AG04449 (cell line): ENCODE measurements around the gene LILRA5.
"Not testable (repeated sequence)": the region's sequence is repeated elsewhere in the genome, so short reads cannot be mapped to it uniquely, and the experiment has no call there.

ENCODE experiments used
- CTCF ChIA-PET: fragments of 350-600 bp; formaldehyde crosslinking; extraction: SDS; loops from one replicate; lab custom pipeline; 2021; ENCODE audit warnings: antibody characterized with exemption; lab: Yijun Ruan, JAX
- POLR2A ChIA-PET: fragments of 400-600, 350-600 bp; formaldehyde crosslinking; extraction: SDS; loops from one replicate; lab custom pipeline; 2020; ENCODE audit warnings: antibody characterized with exemption, inconsistent platforms; lab: Yijun Ruan, JAX
- DNase-seq: peaks from one replicate; pipeline ENCODE4 v3.0.0-alpha.2; 2010; ENCODE audit warnings: low read depth, low spot score
- H3K4me3 ChIP-seq: 2 replicates; pipeline ENCODE4 v1.5.1; 2011; ENCODE audit warnings: low read depth, mild to moderate bottlenecking, control low read depth, low read length
- CTCF ChIP-seq: IDR thresholded peaks from one replicate; pipeline ENCODE4 v1.5.1; 2011; ENCODE audit warnings: mild to moderate bottlenecking, moderate library complexity, low read length, control low read depth, inconsistent platforms; ENCODE audit not compliant: insufficient read depth; ENCODE audit errors: missing control alignments

Gene LILRA5

DNA sequence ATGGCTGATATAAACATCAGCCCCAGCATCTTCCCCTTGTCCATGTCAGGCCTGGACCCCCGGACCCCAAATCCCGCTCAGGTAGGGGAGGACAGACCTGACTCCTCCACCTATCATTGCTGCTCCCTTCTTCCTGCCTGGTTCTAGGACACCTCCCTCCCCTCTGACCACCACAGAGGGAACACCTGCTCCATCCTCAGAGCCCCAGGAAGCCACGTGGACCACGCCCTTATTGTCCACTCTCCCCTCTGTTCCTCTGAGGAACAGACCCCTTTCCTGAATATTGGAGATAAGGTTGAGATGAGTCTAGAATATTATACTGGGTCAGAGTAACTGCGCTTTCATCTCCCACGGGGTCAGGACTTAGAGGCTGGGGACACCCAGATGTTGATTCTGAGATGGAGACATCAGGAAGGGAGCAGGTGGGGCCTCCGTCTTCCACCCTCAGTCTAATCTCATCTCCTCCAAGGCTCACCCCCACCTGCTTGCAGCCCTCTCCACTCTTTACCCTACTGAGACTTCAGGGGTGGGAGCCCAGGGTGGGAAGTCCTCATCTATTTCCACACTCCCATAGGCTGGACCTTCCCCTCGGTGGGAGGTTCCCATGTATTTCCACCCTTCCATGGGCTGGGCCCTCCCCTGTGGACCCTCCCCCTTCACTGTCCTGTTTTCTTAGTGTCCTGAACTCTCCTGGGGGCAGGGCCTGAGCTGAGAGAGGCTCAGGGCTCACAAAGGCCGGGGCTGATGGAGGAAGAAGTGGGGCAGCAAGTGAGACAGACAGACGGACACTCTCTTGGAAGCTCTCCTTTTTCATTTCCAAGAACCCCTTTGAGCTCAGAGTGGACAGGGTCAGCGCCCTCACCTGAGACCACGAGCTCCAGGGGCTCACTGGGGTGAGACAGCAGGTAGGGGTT lies 23.3 kb upstream of the LILRA5 start:
- no peak for DNase-seq
- ChIA-PET CTCF (no interaction called here), POLR2A (no interaction called here)
- no peak overlapping the region for H3K4me3 ChIP-seq
- no peak for TF ChIP-seq CTCF

DNA sequence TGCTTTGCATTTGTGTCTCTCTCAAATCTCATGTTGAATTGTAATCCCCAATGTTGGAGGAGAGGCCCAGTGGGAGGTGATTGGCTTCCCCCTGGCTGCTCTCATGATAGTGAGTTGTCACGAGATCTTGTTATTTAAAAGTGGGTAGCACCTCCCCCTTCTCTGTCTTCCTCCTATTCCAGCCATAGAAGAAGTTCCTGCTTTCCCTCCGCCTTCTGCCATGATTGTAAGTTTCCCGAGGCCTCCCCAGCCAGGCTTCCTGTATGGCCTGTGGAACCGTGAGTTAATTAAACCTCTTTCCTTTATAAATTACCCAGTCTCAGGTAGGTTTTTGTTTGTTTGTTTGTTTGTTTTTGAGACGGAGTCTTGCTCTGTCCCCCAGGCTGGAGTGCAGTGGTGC lies 22.2 kb upstream of the LILRA5 start:
- no peak for TF ChIP-seq CTCF
- no peak for DNase-seq
- H3K4me3 ChIP-seq, result no peak overlapping the region
- POLR2A ChIA-PET, result no interaction called here
- CTCF ChIA-PET, result no interaction called here

DNA sequence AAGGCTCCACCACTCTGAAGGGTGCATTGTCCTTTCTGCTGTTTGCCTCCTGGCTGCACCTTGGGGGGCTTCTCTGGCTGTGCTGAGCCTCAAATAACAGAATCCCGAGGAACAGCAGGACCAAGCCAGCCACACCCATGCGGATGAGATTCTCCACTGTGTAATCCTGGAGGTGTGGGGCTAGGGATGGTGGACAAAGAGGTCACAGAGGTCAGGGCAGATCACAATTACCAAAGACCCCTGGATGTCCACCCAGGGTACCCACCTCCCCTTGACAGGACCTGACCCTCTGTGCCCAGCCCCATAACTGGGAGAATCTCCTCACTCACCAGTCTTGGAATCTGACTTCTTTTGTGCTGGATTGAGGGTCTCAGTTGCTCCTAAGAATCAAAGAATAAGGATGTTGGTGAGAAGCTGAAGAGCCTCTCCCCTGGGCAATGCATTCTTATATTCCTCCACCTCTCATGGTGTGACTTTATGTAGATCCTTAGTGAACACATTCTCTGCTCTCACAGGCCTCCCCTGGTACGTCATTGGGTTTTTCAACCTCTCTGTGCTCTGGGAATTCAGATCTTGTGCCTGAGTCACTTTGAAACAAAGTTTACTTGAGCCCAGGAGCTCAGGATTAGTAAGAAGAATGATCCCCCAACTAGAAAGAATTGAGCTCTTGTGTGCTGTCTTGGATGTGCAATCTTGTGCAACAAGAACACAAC lies 20.8 kb upstream of the LILRA5 start:
- TF ChIP-seq CTCF, result no peak
- no peak overlapping the region for H3K4me3 ChIP-seq
- ChIA-PET POLR2A (no interaction called here), CTCF (no interaction called here)
- no peak for DNase-seq

GRCh38 chr19:54332149-54332548 lies 19.2 kb upstream of the LILRA5 start:
- no peak for TF ChIP-seq CTCF
- no peak overlapping the region for H3K4me3 ChIP-seq
- POLR2A ChIA-PET, result no interaction called here
- no peak for DNase-seq
- CTCF ChIA-PET, result no interaction called here

DNA sequence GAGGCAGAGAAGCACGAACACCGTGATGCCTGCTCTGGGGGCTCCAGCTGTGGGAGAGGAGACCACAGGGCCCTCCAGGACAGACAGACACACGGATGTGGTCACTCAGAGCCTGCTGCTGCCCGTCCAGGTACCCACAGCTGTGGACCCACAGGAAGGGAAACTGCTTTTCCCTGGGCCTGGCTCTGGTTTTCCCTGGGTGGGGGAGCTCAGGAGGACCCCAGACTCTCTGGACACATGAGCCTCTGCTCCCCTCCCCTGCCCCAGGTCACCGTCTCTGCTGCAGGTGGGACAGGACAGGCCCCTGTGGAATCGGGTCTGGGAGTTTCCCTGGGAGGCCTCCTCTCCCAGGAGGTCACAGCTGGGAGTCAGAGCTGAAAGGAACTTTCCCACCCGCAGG lies 18.7 kb upstream of the LILRA5 start:
- H3K4me3 ChIP-seq, result no peak overlapping the region
- CTCF ChIA-PET, result no interaction called here
- DNase-seq, result no peak
- TF ChIP-seq CTCF, result no peak
- POLR2A ChIA-PET, result no interaction called here

DNA sequence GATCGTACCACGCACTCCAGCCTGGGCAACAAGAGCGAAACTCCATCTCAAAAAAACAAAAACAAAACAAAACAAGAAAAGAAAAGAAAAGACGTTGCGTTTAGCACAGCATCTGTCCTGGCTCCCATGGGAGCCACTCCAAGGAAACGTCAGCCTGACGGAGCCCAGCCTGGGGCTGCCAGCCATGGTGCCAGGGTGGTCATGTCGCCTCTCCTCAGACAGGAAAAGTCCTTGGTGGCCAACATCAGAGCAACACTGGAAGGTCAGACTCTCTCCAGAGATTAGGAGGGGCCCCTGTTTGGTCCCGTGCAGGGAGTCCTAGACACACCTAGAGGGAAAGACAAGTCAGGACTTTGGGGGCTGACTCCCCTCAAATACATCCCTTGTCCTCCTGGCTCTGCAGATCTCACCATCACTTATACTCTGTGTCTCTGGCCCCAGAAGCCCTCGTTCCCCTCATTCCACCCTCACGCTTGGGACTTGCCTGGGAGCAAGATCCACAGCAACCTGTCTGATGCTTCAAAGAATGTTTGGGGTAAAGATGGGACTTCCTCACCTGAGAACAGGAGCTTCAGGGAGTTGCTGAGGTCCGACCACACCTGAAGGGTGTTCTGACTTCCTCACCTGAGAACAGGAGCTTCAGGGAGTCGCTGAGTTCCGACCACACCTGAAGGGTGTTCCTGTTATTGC lies 16.7 kb upstream of the LILRA5 start:
- no peak for TF ChIP-seq CTCF
- POLR2A ChIA-PET, result no interaction called here
- no peak overlapping the region for H3K4me3 ChIP-seq
- DNase-seq, result no peak
- CTCF ChIA-PET, result interaction anchor here (0.6 kb wide), 1 partner anchor 537 kb away, joined by 3 read pairs; no protein-coding TSS in a partner anchor

- H3K4me3 ChIP-seq, POLR2A ChIA-PET, DNase-seq: not testable (repeated sequence)
- CTCF ChIA-PET, result interaction anchor here (1.2 kb wide), 1 partner anchor 62 kb away, joined by 3 read pairs; no protein-coding TSS in a partner anchor
Observed at GRCh38 chr19:54328781-54329180, 15.8 kb upstream of the LILRA5 start.
